GM19468 (cell line): ENCODE results near the gene SLF1.
"Not testable (repeated sequence)": the region's sequence is repeated elsewhere in the genome, so short reads cannot be mapped to it uniquely, and the experiment has no call there.

ENCODE experiments used
- ATAC-seq: cut with Tn5 transposase; IDR thresholded peaks from one replicate; pipeline ENCODE4 v1.9.1; 2021; ENCODE audit warnings: mild to moderate bottlenecking, moderate library complexity, moderate number of reproducible peaks; ENCODE audit not compliant: unreplicated experiment; ENCODE audit errors: extremely low read depth

Gene SLF1

GRCh38 chr5:94618493-94619328 is at the start of gene SLF1, which contains the start of gene KIAA0825:
SLF1 (plus strand) TSS chr5:94618669; CDS start chr5:94628811, 10,142 bp downstream.
KIAA0825 (minus strand) TSS chr5:94618604; CDS start chr5:94537126, 81,478 bp downstream.
- ATAC-seq: peak; percentile 95

DNA sequence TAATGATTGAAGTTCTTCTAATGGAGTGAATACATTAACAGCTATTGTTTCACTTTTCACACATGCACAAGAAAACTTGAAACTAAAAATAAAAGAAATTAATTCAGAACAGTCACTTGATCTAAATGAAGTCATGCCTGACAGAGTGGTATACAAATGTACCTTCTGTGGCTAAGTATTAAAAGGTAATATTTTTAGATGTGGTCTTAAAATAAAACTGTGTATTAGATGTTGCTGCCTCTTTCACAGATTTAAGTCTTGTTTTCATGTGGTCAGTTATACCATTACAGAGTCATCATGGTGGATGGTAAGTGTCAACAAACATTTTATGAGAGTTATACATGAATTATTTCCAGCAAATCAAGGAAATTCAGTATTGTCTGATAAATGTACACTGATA is 47.1 kb upstream of the SLF1 start:
- no peak for ATAC-seq

GRCh38 chr5:94573349-94573748 is 45.1 kb upstream of the SLF1 start:
- ATAC-seq: not testable (repeated sequence)

- no peak for ATAC-seq
Measured at GRCh38 chr5:94575196-94575595, 43.3 kb upstream of the SLF1 start.

- ATAC-seq: peak; percentile 67
Measured at GRCh38 chr5:94577466-94578245, 40.8 kb upstream of the SLF1 start.

DNA sequence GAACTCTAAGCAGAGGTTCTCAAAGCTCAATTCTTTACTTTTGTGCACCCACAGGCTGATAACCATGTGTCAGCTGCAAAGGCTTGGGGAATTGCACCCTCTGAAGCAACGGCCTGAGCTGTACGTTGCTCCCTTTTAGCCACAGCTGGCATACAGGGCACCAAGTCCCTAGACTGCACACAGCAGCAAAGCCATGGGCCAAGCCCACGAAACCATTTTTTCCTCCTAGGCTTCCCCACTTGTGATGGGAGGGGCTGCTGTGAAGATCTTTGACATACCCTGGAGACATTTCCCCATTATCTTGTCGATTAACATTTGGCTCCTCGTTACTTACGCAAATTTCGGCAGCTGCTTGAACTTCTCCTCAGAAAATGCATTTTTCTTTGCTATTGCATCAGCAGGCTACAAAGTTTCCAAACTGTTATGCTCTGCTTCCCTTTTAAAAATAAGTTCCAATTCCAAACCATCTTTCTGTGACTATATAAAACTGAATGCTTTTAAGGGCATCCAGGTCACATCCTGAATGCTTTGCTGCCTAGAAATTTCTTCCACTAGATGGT is 23.1 kb upstream of the SLF1 start:
- ATAC-seq: no peak

- ATAC-seq: no peak
Measured at GRCh38 chr5:94613583-94613982, 4.9 kb upstream of the SLF1 start.

- no peak for ATAC-seq
Measured at GRCh38 chr5:94614156-94614805, 4.2 kb upstream of the SLF1 start.

DNA sequence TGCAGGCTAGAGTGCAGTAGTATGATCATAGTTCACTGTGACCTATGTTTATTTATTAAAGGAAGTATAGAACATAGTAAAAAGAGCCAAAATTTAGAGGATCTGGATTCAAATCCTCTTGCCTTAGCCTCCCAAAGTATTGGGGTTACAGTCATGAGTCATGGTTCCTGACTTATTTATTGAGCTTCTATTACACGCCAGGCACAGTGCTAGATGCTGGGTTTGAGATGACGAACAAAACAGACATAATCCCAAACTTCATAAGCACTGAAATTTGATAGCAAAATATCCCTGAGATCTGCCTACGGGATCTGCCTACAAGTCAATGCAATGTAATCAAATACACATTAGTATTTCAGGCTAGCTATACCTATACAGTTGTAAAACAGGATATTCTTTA is 2.6 kb upstream of the SLF1 start:
- no peak for ATAC-seq

DNA sequence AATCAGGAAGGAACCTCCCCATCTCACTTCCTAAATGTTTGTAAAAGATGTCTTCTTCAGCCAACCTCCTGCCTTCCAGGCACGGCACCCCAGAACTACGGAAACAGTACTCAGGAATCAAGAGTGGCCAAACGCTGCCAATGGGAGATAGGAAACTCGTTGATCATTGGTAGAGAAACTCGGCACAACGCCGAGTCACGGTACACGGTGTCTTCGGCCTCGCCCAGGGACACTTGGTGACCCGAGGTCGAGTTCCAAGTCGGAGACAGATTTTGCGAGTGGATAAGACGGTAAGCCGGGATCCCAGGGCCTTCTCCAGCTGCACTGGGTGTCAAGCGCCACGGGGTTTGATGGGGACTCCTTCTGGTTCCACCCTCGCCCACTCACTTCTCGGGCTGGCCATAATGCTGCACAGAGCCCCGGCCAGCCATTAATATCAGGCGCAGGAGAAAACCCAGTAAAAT is 408 bp upstream of the SLF1 start:
- no peak for ATAC-seq

- ATAC-seq: no peak
Measured at GRCh38 chr5:94620256-94620655, 1.8 kb downstream of the SLF1 start.

DNA sequence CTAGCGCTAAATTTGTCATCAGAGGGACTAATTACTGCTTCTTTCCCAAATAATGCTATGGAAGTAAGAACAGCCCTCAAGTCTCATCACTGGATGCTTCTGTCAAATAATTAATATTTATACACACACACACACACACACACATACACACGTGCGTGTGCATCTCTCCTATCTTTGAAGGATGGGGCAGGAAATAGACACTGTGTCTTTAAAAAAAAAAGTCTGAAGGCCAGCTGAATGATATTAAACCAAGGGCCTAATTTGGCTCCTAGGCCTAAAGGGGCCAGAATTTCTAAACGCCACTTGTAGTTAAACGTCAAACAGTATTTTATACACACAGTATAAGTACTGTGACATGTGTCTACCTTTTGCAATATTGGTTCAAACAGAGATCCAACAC is 3.3 kb downstream of the SLF1 start:
- no peak for ATAC-seq

- ATAC-seq: no peak
Measured at GRCh38 chr5:94623011-94623410, 4.5 kb downstream of the SLF1 start.

DNA sequence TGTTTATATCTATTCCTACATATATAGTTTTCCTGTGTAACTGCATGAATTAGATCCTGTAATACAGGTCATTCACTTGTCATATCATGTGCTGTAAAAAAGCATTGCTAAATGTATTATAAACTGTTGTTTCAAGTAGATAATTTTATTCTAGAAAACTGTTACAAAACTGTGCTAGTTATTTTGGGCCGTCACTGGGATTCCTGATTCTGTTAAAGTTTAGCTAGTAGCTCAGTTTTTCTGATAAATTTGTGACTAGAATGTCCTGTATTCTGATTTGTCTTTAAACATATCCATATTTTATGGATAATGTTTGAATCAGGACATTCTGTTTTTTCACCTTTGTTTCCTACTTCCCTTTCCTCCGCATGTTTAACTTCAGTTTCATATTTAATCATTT is 5.4 kb downstream of the SLF1 start:
- ATAC-seq: no peak

GRCh38 chr5:94627191-94627590 is 8.7 kb downstream of the SLF1 start:
- no peak for ATAC-seq

DNA sequence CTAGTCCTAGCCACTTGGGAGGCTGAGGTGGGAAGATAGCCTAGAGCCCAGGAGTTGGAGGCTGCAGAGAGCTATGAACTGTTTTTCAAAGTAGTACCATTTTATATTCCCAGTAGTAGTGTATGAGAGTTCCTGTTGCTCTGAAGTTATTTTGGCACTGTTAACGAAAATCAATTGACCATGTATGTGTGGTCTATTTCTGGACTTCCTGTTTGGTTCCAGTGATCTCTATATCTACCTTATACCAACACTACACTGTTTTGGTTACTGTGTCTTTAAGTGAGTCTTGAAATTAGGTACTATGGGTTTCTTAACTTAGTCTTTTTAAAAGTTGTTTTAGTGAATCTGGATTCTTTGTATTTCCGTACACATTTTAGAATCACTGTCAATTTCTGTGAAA is 13.6 kb downstream of the SLF1 start:
- peak; percentile 94 for ATAC-seq

DNA sequence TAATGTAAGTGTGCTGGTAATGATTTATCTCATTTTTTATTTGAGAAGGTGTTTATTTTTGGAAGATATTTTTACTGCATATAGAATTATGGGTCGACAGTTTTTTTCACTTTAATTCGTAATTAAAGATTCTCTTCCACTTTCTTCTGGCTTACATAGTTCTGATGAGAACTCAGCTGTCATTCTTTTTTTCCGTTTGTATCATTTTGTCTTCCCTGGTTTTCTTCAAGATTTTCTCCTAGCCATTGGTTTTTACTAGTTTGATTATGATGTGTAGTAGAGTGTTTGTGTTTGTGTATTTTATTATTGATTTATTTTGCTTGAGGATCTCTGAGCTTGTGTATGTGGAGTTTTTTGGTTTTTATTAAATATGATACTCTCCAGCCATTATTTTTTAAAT is 21.7 kb downstream of the SLF1 start:
- ATAC-seq: no peak

- no peak for ATAC-seq
Measured at GRCh38 chr5:94645053-94645452, 26.6 kb downstream of the SLF1 start.

DNA sequence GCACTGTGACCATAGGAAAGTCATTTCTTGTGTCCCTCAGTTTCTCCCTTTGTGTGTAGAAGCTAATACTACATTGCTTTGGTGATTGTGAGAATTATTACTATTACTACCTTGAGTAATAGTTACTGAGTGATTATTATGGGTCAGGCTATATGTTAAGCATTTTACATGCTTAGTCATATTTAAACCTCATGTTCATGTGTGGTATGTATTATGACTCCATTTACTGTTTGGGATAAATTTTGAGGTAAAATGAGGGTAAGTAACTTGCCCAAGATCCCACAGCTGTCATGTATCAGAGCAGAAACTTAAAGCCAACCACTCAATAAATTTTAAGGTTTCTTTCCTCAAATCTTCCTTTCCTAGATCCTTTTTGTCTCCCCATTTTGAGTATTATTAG is 28.3 kb downstream of the SLF1 start:
- ATAC-seq: no peak

- no peak for ATAC-seq
Measured at GRCh38 chr5:94649874-94650273, 31.4 kb downstream of the SLF1 start.
